ENCODE data around the gene FER. TPM values are rescaled to one million over a fixed set of nuclear protein-coding genes. Genes with fewer than 3 reads are reported as not detected.

The FER gene
- polyA plus RNA-seq, 1 donor from 2014 or later = 8.5 TPM

GRCh38 chr5:108878756-108879155 lies 131.1 kb downstream of the FER start:
- no peaks in the 10 kb centered on the region for H3K36me3 ChIP-seq (ENCODE audit: insufficient read depth, low read length)
- no peak overlapping the region for H3K4me3 ChIP-seq (ENCODE audit: low read length)
- H3K27me3 ChIP-seq (ENCODE audit: insufficient read depth, low read depth, low read length) = no peaks in the 10 kb centered on the region
- H3K9me2 ChIP-seq (ENCODE audit: insufficient read depth, low read length) = no peaks in the 10 kb centered on the region
- no peak overlapping the region for H3K4me2 ChIP-seq (ENCODE audit: low read length)
- no peaks in the 10 kb centered on the region for H3K9me3 ChIP-seq (ENCODE audit: low read length)
- no peak overlapping the region for H3K27ac ChIP-seq (ENCODE audit: low read length)
- no peaks in the 10 kb centered on the region for H3F3A ChIP-seq (ENCODE audit: insufficient read depth, low read length, poor library complexity, severe bottlenecking)
- no peak overlapping the region for H3K9ac ChIP-seq (ENCODE audit: low read length)
- no peak overlapping the region for H2AFZ ChIP-seq (ENCODE audit: low read depth, low read length)
- no peaks in the 10 kb centered on the region for H3K79me2 ChIP-seq (replicated peaks; ENCODE audit: insufficient read depth, low read length)
- no peaks in the 10 kb centered on the region for H4K20me1 ChIP-seq (ENCODE audit: insufficient read depth)
- TF ChIP-seq, protein P1, sequence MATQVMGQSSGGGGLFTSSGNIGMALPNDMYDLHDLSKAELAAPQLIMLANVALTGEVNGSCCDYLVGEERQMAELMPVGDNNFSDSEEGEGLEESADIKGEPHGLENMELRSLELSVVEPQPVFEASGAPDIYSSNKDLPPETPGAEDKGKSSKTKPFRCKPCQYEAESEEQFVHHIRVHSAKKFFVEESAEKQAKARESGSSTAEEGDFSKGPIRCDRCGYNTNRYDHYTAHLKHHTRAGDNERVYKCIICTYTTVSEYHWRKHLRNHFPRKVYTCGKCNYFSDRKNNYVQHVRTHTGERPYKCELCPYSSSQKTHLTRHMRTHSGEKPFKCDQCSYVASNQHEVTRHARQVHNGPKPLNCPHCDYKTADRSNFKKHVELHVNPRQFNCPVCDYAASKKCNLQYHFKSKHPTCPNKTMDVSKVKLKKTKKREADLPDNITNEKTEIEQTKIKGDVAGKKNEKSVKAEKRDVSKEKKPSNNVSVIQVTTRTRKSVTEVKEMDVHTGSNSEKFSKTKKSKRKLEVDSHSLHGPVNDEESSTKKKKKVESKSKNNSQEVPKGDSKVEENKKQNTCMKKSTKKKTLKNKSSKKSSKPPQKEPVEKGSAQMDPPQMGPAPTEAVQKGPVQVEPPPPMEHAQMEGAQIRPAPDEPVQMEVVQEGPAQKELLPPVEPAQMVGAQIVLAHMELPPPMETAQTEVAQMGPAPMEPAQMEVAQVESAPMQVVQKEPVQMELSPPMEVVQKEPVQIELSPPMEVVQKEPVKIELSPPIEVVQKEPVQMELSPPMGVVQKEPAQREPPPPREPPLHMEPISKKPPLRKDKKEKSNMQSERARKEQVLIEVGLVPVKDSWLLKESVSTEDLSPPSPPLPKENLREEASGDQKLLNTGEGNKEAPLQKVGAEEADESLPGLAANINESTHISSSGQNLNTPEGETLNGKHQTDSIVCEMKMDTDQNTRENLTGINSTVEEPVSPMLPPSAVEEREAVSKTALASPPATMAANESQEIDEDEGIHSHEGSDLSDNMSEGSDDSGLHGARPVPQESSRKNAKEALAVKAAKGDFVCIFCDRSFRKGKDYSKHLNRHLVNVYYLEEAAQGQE (IDR thresholded peaks at IDR 0.05; ENCODE audit: borderline replicate concordance) = no peak
- TF ChIP-seq EP300 (conservative IDR thresholded peaks at IDR 0.05; ENCODE audit: poor library complexity, severe bottlenecking) = no peak
- no peak for TF ChIP-seq EZH2 (IDR thresholded peaks at IDR 0.05; ENCODE audit: borderline replicate concordance, insufficient read depth, low read length, poor library complexity, severe bottlenecking)
- no peak for TF ChIP-seq POLR2AphosphoS5 (IDR thresholded peaks at IDR 0.05)

GRCh38 chr5:108881133-108881532 lies 133.4 kb downstream of the FER start:
- Histone ChIP-seq H3K4me2 (ENCODE audit: low read length) (no peak overlapping the region), H3F3A (ENCODE audit: insufficient read depth, low read length, poor library complexity, severe bottlenecking) (no peaks in the 10 kb centered on the region), H3K27ac (ENCODE audit: low read length) (no peak overlapping the region), H3K9ac (ENCODE audit: low read length) (no peak overlapping the region), H3K4me3 (ENCODE audit: low read length) (no peak overlapping the region), H3K9me3 (ENCODE audit: low read length) (no peaks in the 10 kb centered on the region), H3K27me3 (ENCODE audit: insufficient read depth, low read depth, low read length) (no peaks in the 10 kb centered on the region), H4K20me1 (ENCODE audit: insufficient read depth) (no peaks in the 10 kb centered on the region), H2AFZ (ENCODE audit: low read depth, low read length) (no peak overlapping the region), H3K36me3 (ENCODE audit: insufficient read depth, low read length) (no peaks in the 10 kb centered on the region), H3K9me2 (ENCODE audit: insufficient read depth, low read length) (no peaks in the 10 kb centered on the region), H3K79me2 (replicated peaks; ENCODE audit: insufficient read depth, low read length) (no peaks in the 10 kb centered on the region)
- no peak for TF ChIP-seq EP300 (conservative IDR thresholded peaks at IDR 0.05; ENCODE audit: poor library complexity, severe bottlenecking)
- TF ChIP-seq, protein P1 (IDR thresholded peaks at IDR 0.05; ENCODE audit: borderline replicate concordance) = no peak
- TF ChIP-seq TAF1 (IDR thresholded peaks at IDR 0.05; ENCODE audit: low read depth) = no peak
- no peak for TF ChIP-seq SMC3 (conservative IDR thresholded peaks at IDR 0.05; ENCODE audit: poor library complexity)
- TF ChIP-seq EZH2 (IDR thresholded peaks at IDR 0.05; ENCODE audit: borderline replicate concordance, insufficient read depth, low read length, poor library complexity, severe bottlenecking) = no peak
- no peak for TF ChIP-seq POLR2AphosphoS5 (IDR thresholded peaks at IDR 0.05)
- no peak for TF ChIP-seq MXI1 (conservative IDR thresholded peaks at IDR 0.05; ENCODE audit: poor library complexity, severe bottlenecking)
- TF ChIP-seq RAD21 (conservative IDR thresholded peaks at IDR 0.05) = no peak
- TF ChIP-seq, protein P2, sequence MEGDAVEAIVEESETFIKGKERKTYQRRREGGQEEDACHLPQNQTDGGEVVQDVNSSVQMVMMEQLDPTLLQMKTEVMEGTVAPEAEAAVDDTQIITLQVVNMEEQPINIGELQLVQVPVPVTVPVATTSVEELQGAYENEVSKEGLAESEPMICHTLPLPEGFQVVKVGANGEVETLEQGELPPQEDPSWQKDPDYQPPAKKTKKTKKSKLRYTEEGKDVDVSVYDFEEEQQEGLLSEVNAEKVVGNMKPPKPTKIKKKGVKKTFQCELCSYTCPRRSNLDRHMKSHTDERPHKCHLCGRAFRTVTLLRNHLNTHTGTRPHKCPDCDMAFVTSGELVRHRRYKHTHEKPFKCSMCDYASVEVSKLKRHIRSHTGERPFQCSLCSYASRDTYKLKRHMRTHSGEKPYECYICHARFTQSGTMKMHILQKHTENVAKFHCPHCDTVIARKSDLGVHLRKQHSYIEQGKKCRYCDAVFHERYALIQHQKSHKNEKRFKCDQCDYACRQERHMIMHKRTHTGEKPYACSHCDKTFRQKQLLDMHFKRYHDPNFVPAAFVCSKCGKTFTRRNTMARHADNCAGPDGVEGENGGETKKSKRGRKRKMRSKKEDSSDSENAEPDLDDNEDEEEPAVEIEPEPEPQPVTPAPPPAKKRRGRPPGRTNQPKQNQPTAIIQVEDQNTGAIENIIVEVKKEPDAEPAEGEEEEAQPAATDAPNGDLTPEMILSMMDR (IDR thresholded peaks at IDR 0.05; ENCODE audit: poor library complexity, severe bottlenecking) = no peak
